Activated T-cell treated with anti-CD3 and anti-CD28 coated beads, Interleukin-2, amount 50 U/mL, for 4 hours (primary cell): ENCODE results near the gene THSD4. TPM values are rescaled to one million over a fixed set of nuclear protein-coding genes. Genes with fewer than 3 reads are reported as not detected.

ENCODE experiments used
- ATAC-seq, 2 donors: fragments of 200-7000 bp; cut with Tn5 transposase; one replicate each; pipeline ENCODE4 v1.10.0; 2021
- DNase-seq: peaks from one replicate; pipeline ENCODE4 v3.0.0-alpha.2; 2020
- H3K27me3 Mint-ChIP-seq: one replicate; pipeline ENCODE4 v1.8.0; 2021; ENCODE audit warnings: low read depth, mixed read lengths
- H3K36me3 Mint-ChIP-seq: one replicate; pipeline ENCODE4 v1.8.0; 2022; ENCODE audit warnings: mixed read lengths; ENCODE audit not compliant: insufficient read depth
- H3K4me1 Mint-ChIP-seq: one replicate; pipeline ENCODE4 v1.8.0; 2021; ENCODE audit warnings: low read depth, mixed read lengths
- H3K4me3 Mint-ChIP-seq: one replicate; pipeline ENCODE4 v1.8.0; 2021; ENCODE audit warnings: mild to moderate bottlenecking, moderate library complexity, mixed read lengths
- H3K9me3 Mint-ChIP-seq: one replicate; pipeline ENCODE4 v1.8.0; 2021; ENCODE audit warnings: mixed read lengths
- total RNA-seq, 3 donors: library from RNA; stranded (reverse); gene quantifications; one replicate each; pipeline ENCODE4 v1.2.1, GENCODE V29; 2021

Gene THSD4
- total RNA-seq, 3 donors from 2014 or later = 0.08 to 0.16 (median 0.11) TPM

- ATAC-seq = no peak
Measured at GRCh38 chr15:71811752-71812735, 696.8 kb downstream of the THSD4 start.

GRCh38 chr15:71812966-71813722 lies 697.9 kb downstream of the THSD4 start:
- Mint-ChIP-seq H3K36me3 (no peaks in the 10 kb centered on the region), H3K9me3 (peaks cover 3% of the 10 kb centered on the region), H3K4me3 (no peak overlapping the region), H3K4me1 (no peaks in the 10 kb centered on the region), H3K27me3 (no peaks in the 10 kb centered on the region)
- ATAC-seq (peak in 1 of 2 donors; percentile 14), DNase-seq (no peak)

More at GRCh38 chr15:71811752-71812735, 696.8 kb downstream of the THSD4 start:
- no peak for DNase-seq
- H3K36me3 Mint-ChIP-seq = no peaks in the 10 kb centered on the region
- H3K9me3 Mint-ChIP-seq = no peaks in the 10 kb centered on the region
- no peaks in the 10 kb centered on the region for H3K4me1 Mint-ChIP-seq
- H3K27me3 Mint-ChIP-seq = no peaks in the 10 kb centered on the region
- no peak overlapping the region for H3K4me3 Mint-ChIP-seq

GRCh38 chr15:71813723-71814470 lies 698.6 kb downstream of the THSD4 start:
- Mint-ChIP-seq H3K4me1 (no peaks in the 10 kb centered on the region), H3K4me3 (no peak overlapping the region), H3K27me3 (no peaks in the 10 kb centered on the region), H3K36me3 (no peaks in the 10 kb centered on the region), H3K9me3 (peaks cover 10% of the 10 kb centered on the region)
- ATAC-seq (no peak), DNase-seq (no peak)

GRCh38 chr15:71815301-71815700 lies 700.0 kb downstream of the THSD4 start:
- Mint-ChIP-seq H3K4me1 (no peaks in the 10 kb centered on the region), H3K9me3 (peaks cover 18% of the 10 kb centered on the region), H3K36me3 (no peaks in the 10 kb centered on the region), H3K27me3 (no peaks in the 10 kb centered on the region), H3K4me3 (no peak overlapping the region)
- no peak for ATAC-seq
- DNase-seq = no peak

GRCh38 chr15:71817351-71817750 lies 702.1 kb downstream of the THSD4 start:
- no peak for DNase-seq
- Mint-ChIP-seq H3K4me3 (no peak overlapping the region), H3K36me3 (peaks cover 5% of the 10 kb centered on the region), H3K27me3 (no peaks in the 10 kb centered on the region), H3K9me3 (peaks cover 32% of the 10 kb centered on the region), H3K4me1 (no peaks in the 10 kb centered on the region)
- no peak for ATAC-seq

GRCh38 chr15:71820127-71820526 lies 704.9 kb downstream of the THSD4 start:
- DNase-seq (no peak), ATAC-seq (no peak)
- Mint-ChIP-seq H3K9me3 (peaks cover 51% of the 10 kb centered on the region), H3K36me3 (peaks cover 29% of the 10 kb centered on the region), H3K4me1 (no peaks in the 10 kb centered on the region), H3K27me3 (no peaks in the 10 kb centered on the region), H3K4me3 (no peak overlapping the region)

- peaks cover 44% of the 10 kb centered on the region for H3K36me3 Mint-ChIP-seq
- H3K9me3 Mint-ChIP-seq = peaks cover 51% of the 10 kb centered on the region
- no peak overlapping the region for H3K4me3 Mint-ChIP-seq
- H3K27me3 Mint-ChIP-seq = no peaks in the 10 kb centered on the region
- no peak for DNase-seq
- H3K4me1 Mint-ChIP-seq = no peaks in the 10 kb centered on the region
- no peak for ATAC-seq
Measured at GRCh38 chr15:71821547-71822129, 706.4 kb downstream of the THSD4 start.

GRCh38 chr15:71822890-71823630 lies 707.8 kb downstream of the THSD4 start:
- Mint-ChIP-seq H3K9me3 (peaks cover 48% of the 10 kb centered on the region), H3K4me1 (no peaks in the 10 kb centered on the region), H3K36me3 (peaks cover 57% of the 10 kb centered on the region), H3K27me3 (no peaks in the 10 kb centered on the region), H3K4me3 (no peak overlapping the region)
- ATAC-seq (no peak), DNase-seq (no peak)

- no peaks in the 10 kb centered on the region for H3K4me1 Mint-ChIP-seq
- no peaks in the 10 kb centered on the region for H3K27me3 Mint-ChIP-seq
- DNase-seq (no peak), ATAC-seq (no peak)
- H3K4me3 Mint-ChIP-seq = no peak overlapping the region
- peaks cover 42% of the 10 kb centered on the region for H3K9me3 Mint-ChIP-seq
- H3K36me3 Mint-ChIP-seq = peaks cover 65% of the 10 kb centered on the region
Measured at GRCh38 chr15:71823801-71824200, 708.5 kb downstream of the THSD4 start.

- no peaks in the 10 kb centered on the region for H3K27me3 Mint-ChIP-seq
- peaks cover 77% of the 10 kb centered on the region for H3K36me3 Mint-ChIP-seq
- H3K9me3 Mint-ChIP-seq = peaks cover 34% of the 10 kb centered on the region
- H3K4me3 Mint-ChIP-seq = no peak overlapping the region
- H3K4me1 Mint-ChIP-seq = no peaks in the 10 kb centered on the region
- DNase-seq (no peak), ATAC-seq (no peak)
Measured at GRCh38 chr15:71825021-71825730, 709.9 kb downstream of the THSD4 start.

- Mint-ChIP-seq H3K36me3 (peaks cover 81% of the 10 kb centered on the region), H3K4me3 (no peak overlapping the region), H3K4me1 (no peaks in the 10 kb centered on the region), H3K9me3 (peaks cover 27% of the 10 kb centered on the region), H3K27me3 (no peaks in the 10 kb centered on the region)
- DNase-seq (no peak), ATAC-seq (no peak)
Measured at GRCh38 chr15:71826196-71826595, 710.9 kb downstream of the THSD4 start.

GRCh38 chr15:71830981-71831380 lies 715.7 kb downstream of the THSD4 start:
- Mint-ChIP-seq H3K4me3 (no peak overlapping the region), H3K4me1 (no peaks in the 10 kb centered on the region), H3K9me3 (no peaks in the 10 kb centered on the region), H3K36me3 (peaks cover 56% of the 10 kb centered on the region), H3K27me3 (no peaks in the 10 kb centered on the region)
- DNase-seq (no peak), ATAC-seq (no peak)
